AG04449 (cell line): Measurements from ENCODE around the gene IKZF3.

Source experiments
- CTCF ChIA-PET: fragments of 350-600 bp; formaldehyde crosslinking; extraction: SDS; loops from one replicate; lab custom pipeline; 2021; ENCODE audit warnings: antibody characterized with exemption; lab: Yijun Ruan, JAX
- POLR2A ChIA-PET: fragments of 400-600, 350-600 bp; formaldehyde crosslinking; extraction: SDS; loops from one replicate; lab custom pipeline; 2020; ENCODE audit warnings: antibody characterized with exemption, inconsistent platforms; lab: Yijun Ruan, JAX
- DNase-seq: peaks from one replicate; pipeline ENCODE4 v3.0.0-alpha.2; 2010; ENCODE audit warnings: low read depth, low spot score
- H3K4me3 ChIP-seq: 2 replicates; pipeline ENCODE4 v1.5.1; 2011; ENCODE audit warnings: low read depth, mild to moderate bottlenecking, control low read depth, low read length
- CTCF ChIP-seq: IDR thresholded peaks from one replicate; pipeline ENCODE4 v1.5.1; 2011; ENCODE audit warnings: mild to moderate bottlenecking, moderate library complexity, low read length, control low read depth, inconsistent platforms; ENCODE audit not compliant: insufficient read depth; ENCODE audit errors: missing control alignments

The IKZF3 gene

GRCh38 chr17:39763051-39763820 lies 100.9 kb downstream of the IKZF3 start:
- POLR2A ChIA-PET, result no interaction called here
- TF ChIP-seq CTCF, result no peak
- CTCF ChIA-PET, result interaction anchor here (0.6 to 1.8 kb wide), 2 partner anchors 10 to 201 kb away, joined by 3 to 5 read pairs; no protein-coding TSS in a partner anchor

GRCh38 chr17:39761861-39762496 lies 102.1 kb downstream of the IKZF3 start:
- no peak overlapping the region for H3K4me3 ChIP-seq
- no peak for TF ChIP-seq CTCF
- DNase-seq, result no peak
- POLR2A ChIA-PET, result no interaction called here
- CTCF ChIA-PET, result no interaction called here

More at GRCh38 chr17:39763051-39763820, 100.9 kb downstream of the IKZF3 start:
- no peak for DNase-seq
- no peak overlapping the region for H3K4me3 ChIP-seq

- DNase-seq, result no peak
- POLR2A ChIA-PET, result no interaction called here
- no peak overlapping the region for H3K4me3 ChIP-seq
- no peak for TF ChIP-seq CTCF
- CTCF ChIA-PET, result interaction anchor here (0.6 to 6.3 kb wide), 4 partner anchors 11 to 138 kb away, joined by 3 to 69 read pairs (median 3); no protein-coding TSS in a partner anchor
Measured at GRCh38 chr17:39759204-39759603, 104.9 kb downstream of the IKZF3 start.

GRCh38 chr17:39757931-39758873 lies 105.9 kb downstream of the IKZF3 start:
- ChIA-PET CTCF (interaction anchor here (0.7 to 6.3 kb wide), 2 partner anchors 12 to 137 kb away, joined by 3 to 69 read pairs; no protein-coding TSS in a partner anchor), POLR2A (interaction anchor here (0.6 kb wide), 1 partner anchor 153 kb away, joined by 3 read pairs; no protein-coding TSS in a partner anchor)
- TF ChIP-seq CTCF, result no peak
- no peak overlapping the region for H3K4me3 ChIP-seq
- DNase-seq, result no peak

- ChIA-PET CTCF (interaction anchor here (0.6 to 6.3 kb wide), 3 partner anchors 28 to 719 kb away, joined by 3 to 69 read pairs (median 5); partner anchors contain the start of gene MIEN1), POLR2A (no interaction called here)
- no peak for DNase-seq
- no peak for TF ChIP-seq CTCF
- H3K4me3 ChIP-seq, result no peak overlapping the region
Measured at GRCh38 chr17:39757176-39757662, 106.9 kb downstream of the IKZF3 start.
